Measurements from ENCODE around the gene MLC1.

The MLC1 gene

GRCh38 chr22:50118129-50118528 is 32.9 kb upstream of the MLC1 start:
- Histone ChIP-seq H3K27me3 (ENCODE audit: insufficient read depth, low read length) (no peaks in the 10 kb centered on the region), H3K36me3 (ENCODE audit: insufficient read depth, low read length) (no peaks in the 10 kb centered on the region), H3K4me1 (ENCODE audit: control insufficient read depth, insufficient read depth, low read length, unreplicated experiment) (peaks cover 17% of the 10 kb centered on the region), H2AFZ (ENCODE audit: low read length, unreplicated experiment) (peak overlapping the region; percentile 50), H3K4me3 (ENCODE audit: low read depth, low read length) (no peak overlapping the region), H3K27ac (ENCODE audit: low read depth, low read length) (peak overlapping the region; percentile 41; the same call in 1 of the 2 replicates), H3K79me2 (ENCODE audit: control insufficient read depth, insufficient read depth, low read length, unreplicated experiment) (no peaks in the 10 kb centered on the region)

- H3K4me3 ChIP-seq (ENCODE audit: low read depth, low read length): no peak overlapping the region
- H3K4me1 ChIP-seq (ENCODE audit: control insufficient read depth, insufficient read depth, low read length, unreplicated experiment): peaks cover 22% of the 10 kb centered on the region
- H3K36me3 ChIP-seq (ENCODE audit: insufficient read depth, low read length): no peaks in the 10 kb centered on the region
- H2AFZ ChIP-seq (ENCODE audit: low read length, unreplicated experiment): no peak overlapping the region
- no peaks in the 10 kb centered on the region for H3K27me3 ChIP-seq (ENCODE audit: insufficient read depth, low read length)
- no peaks in the 10 kb centered on the region for H3K79me2 ChIP-seq (ENCODE audit: control insufficient read depth, insufficient read depth, low read length, unreplicated experiment)
- H3K27ac ChIP-seq (ENCODE audit: low read depth, low read length): no peak overlapping the region
These were observed 32.0 kb upstream of the MLC1 start for GRCh38 chr22:50117168-50117762.

- peaks cover 27% of the 10 kb centered on the region for H3K4me1 ChIP-seq (ENCODE audit: control insufficient read depth, insufficient read depth, low read length, unreplicated experiment)
- no peaks in the 10 kb centered on the region for H3K27me3 ChIP-seq (ENCODE audit: insufficient read depth, low read length)
- H2AFZ ChIP-seq (ENCODE audit: low read length, unreplicated experiment): no peak overlapping the region
- H3K4me3 ChIP-seq (ENCODE audit: low read depth, low read length): no peak overlapping the region
- no peaks in the 10 kb centered on the region for H3K79me2 ChIP-seq (ENCODE audit: control insufficient read depth, insufficient read depth, low read length, unreplicated experiment)
- no peak overlapping the region for H3K27ac ChIP-seq (ENCODE audit: low read depth, low read length)
- no peaks in the 10 kb centered on the region for H3K36me3 ChIP-seq (ENCODE audit: insufficient read depth, low read length)
These were observed 30.5 kb upstream of the MLC1 start for GRCh38 chr22:50115693-50116092.

GRCh38 chr22:50114221-50115021 is 29.2 kb upstream of the MLC1 start:
- H3K27ac ChIP-seq (ENCODE audit: low read depth, low read length): no peak overlapping the region

GRCh38 chr22:50112151-50113118 is 27.2 kb upstream of the MLC1 start:
- Histone ChIP-seq H3K79me2 (ENCODE audit: control insufficient read depth, insufficient read depth, low read length, unreplicated experiment) (no peaks in the 10 kb centered on the region), H3K27me3 (ENCODE audit: insufficient read depth, low read length) (no peaks in the 10 kb centered on the region), H3K27ac (ENCODE audit: low read depth, low read length) (no peak overlapping the region), H3K4me3 (ENCODE audit: low read depth, low read length) (no peak overlapping the region), H3K36me3 (ENCODE audit: insufficient read depth, low read length) (no peaks in the 10 kb centered on the region), H2AFZ (ENCODE audit: low read length, unreplicated experiment) (peak overlapping the region; percentile 56), H3K4me1 (ENCODE audit: control insufficient read depth, insufficient read depth, low read length, unreplicated experiment) (peaks cover 15% of the 10 kb centered on the region)

More at GRCh38 chr22:50114221-50115021, 29.2 kb upstream of the MLC1 start:
- no peak overlapping the region for H2AFZ ChIP-seq (ENCODE audit: low read length, unreplicated experiment)
- H3K36me3 ChIP-seq (ENCODE audit: insufficient read depth, low read length): no peaks in the 10 kb centered on the region
- H3K79me2 ChIP-seq (ENCODE audit: control insufficient read depth, insufficient read depth, low read length, unreplicated experiment): no peaks in the 10 kb centered on the region
- peaks cover 27% of the 10 kb centered on the region for H3K4me1 ChIP-seq (ENCODE audit: control insufficient read depth, insufficient read depth, low read length, unreplicated experiment)
- no peaks in the 10 kb centered on the region for H3K27me3 ChIP-seq (ENCODE audit: insufficient read depth, low read length)
- peak overlapping the region; percentile 61 for H3K4me3 ChIP-seq (ENCODE audit: low read depth, low read length)

GRCh38 chr22:50111056-50111455 is 25.8 kb upstream of the MLC1 start:
- Histone ChIP-seq H3K4me1 (ENCODE audit: control insufficient read depth, insufficient read depth, low read length, unreplicated experiment) (peaks cover 15% of the 10 kb centered on the region), H3K4me3 (ENCODE audit: low read depth, low read length) (no peak overlapping the region), H3K27me3 (ENCODE audit: insufficient read depth, low read length) (no peaks in the 10 kb centered on the region), H3K36me3 (ENCODE audit: insufficient read depth, low read length) (no peaks in the 10 kb centered on the region), H2AFZ (ENCODE audit: low read length, unreplicated experiment) (no peak overlapping the region), H3K79me2 (ENCODE audit: control insufficient read depth, insufficient read depth, low read length, unreplicated experiment) (no peaks in the 10 kb centered on the region), H3K27ac (ENCODE audit: low read depth, low read length) (no peak overlapping the region)

- H3K4me3 ChIP-seq (ENCODE audit: low read depth, low read length): no peak overlapping the region
- H3K79me2 ChIP-seq (ENCODE audit: control insufficient read depth, insufficient read depth, low read length, unreplicated experiment): no peaks in the 10 kb centered on the region
- H3K4me1 ChIP-seq (ENCODE audit: control insufficient read depth, insufficient read depth, low read length, unreplicated experiment): peaks cover 8% of the 10 kb centered on the region
- H2AFZ ChIP-seq (ENCODE audit: low read length, unreplicated experiment): no peak overlapping the region
- no peaks in the 10 kb centered on the region for H3K36me3 ChIP-seq (ENCODE audit: insufficient read depth, low read length)
- H3K27me3 ChIP-seq (ENCODE audit: insufficient read depth, low read length): no peaks in the 10 kb centered on the region
- no peak overlapping the region for H3K27ac ChIP-seq (ENCODE audit: low read depth, low read length)
These were observed 22.3 kb upstream of the MLC1 start for GRCh38 chr22:50107529-50107928.

GRCh38 chr22:50105208-50106100 is 20.2 kb upstream of the MLC1 start:
- no peaks in the 10 kb centered on the region for H3K27me3 ChIP-seq (ENCODE audit: insufficient read depth, low read length)
- H3K79me2 ChIP-seq (ENCODE audit: control insufficient read depth, insufficient read depth, low read length, unreplicated experiment): no peaks in the 10 kb centered on the region
- H3K27ac ChIP-seq (ENCODE audit: low read depth, low read length): no peak overlapping the region
- no peaks in the 10 kb centered on the region for H3K36me3 ChIP-seq (ENCODE audit: insufficient read depth, low read length)
- no peak overlapping the region for H2AFZ ChIP-seq (ENCODE audit: low read length, unreplicated experiment)
- no peaks in the 10 kb centered on the region for H3K4me1 ChIP-seq (ENCODE audit: control insufficient read depth, insufficient read depth, low read length, unreplicated experiment)
- H3K4me3 ChIP-seq (ENCODE audit: low read depth, low read length): no peak overlapping the region

- H3K27ac ChIP-seq (ENCODE audit: low read depth, low read length): no peak overlapping the region
- H3K79me2 ChIP-seq (ENCODE audit: control insufficient read depth, insufficient read depth, low read length, unreplicated experiment): no peaks in the 10 kb centered on the region
- H3K36me3 ChIP-seq (ENCODE audit: insufficient read depth, low read length): no peaks in the 10 kb centered on the region
- no peak overlapping the region for H3K4me3 ChIP-seq (ENCODE audit: low read depth, low read length)
- H2AFZ ChIP-seq (ENCODE audit: low read length, unreplicated experiment): no peak overlapping the region
- no peaks in the 10 kb centered on the region for H3K27me3 ChIP-seq (ENCODE audit: insufficient read depth, low read length)
- no peaks in the 10 kb centered on the region for H3K4me1 ChIP-seq (ENCODE audit: control insufficient read depth, insufficient read depth, low read length, unreplicated experiment)
These were observed 18.9 kb upstream of the MLC1 start for GRCh38 chr22:50104141-50104544.

GRCh38 chr22:50102946-50103345 is 17.7 kb upstream of the MLC1 start:
- Histone ChIP-seq H3K4me3 (ENCODE audit: low read depth, low read length) (no peak overlapping the region), H3K27ac (ENCODE audit: low read depth, low read length) (no peak overlapping the region), H3K36me3 (ENCODE audit: insufficient read depth, low read length) (no peaks in the 10 kb centered on the region), H3K4me1 (ENCODE audit: control insufficient read depth, insufficient read depth, low read length, unreplicated experiment) (no peaks in the 10 kb centered on the region), H3K27me3 (ENCODE audit: insufficient read depth, low read length) (no peaks in the 10 kb centered on the region), H2AFZ (ENCODE audit: low read length, unreplicated experiment) (no peak overlapping the region), H3K79me2 (ENCODE audit: control insufficient read depth, insufficient read depth, low read length, unreplicated experiment) (no peaks in the 10 kb centered on the region)
